Measurements from ENCODE around the gene OR5B21. TPM values are rescaled to one million over a fixed set of nuclear protein-coding genes. Genes with fewer than 3 reads are reported as not detected.
A peak's percentile ranks its signal among the peaks of the same experiment; 100 is the strongest.

OR5B21 gene
- total and polyA plus RNA-seq, 3 experiments from 2014 or later = 0.42 to 0.55 TPM; not detected in 1

- Mint-ChIP-seq H3K4me3 (peak overlapping the region; percentile 9 to 81 (median 69)), H3K27ac (peak overlapping the region; percentile 85 to 97 (median 94)), H3K27me3 (no peaks in the 10 kb centered on the region), H3K4me1 (peaks cover 33 to 63% (median 61%) of the 10 kb centered on the region in 3 donors), H3K9me3 (no peaks in the 10 kb centered on the region), H3K36me3 (peaks cover 4 to 30% (median 9%) of the 10 kb centered on the region in 3 donors)
- Histone ChIP-seq H3K27ac (ENCODE audit: low read depth, low read length) (peak overlapping the region; percentile 69), H3K9me3 (ENCODE audit: low read length) (no peaks in the 10 kb centered on the region), H3K27me3 (ENCODE audit: insufficient read depth, low read length, poor library complexity, severe bottlenecking) (no peaks in the 10 kb centered on the region), H3K36me3 (ENCODE audit: insufficient read depth, low read length) (peaks cover 20% of the 10 kb centered on the region), H3K4me1 (ENCODE audit: insufficient read depth, low read length) (peaks cover 52% of the 10 kb centered on the region), H3K4me3 (ENCODE audit: low read length) (peak overlapping the region; percentile 41)
- ChIA-PET CTCF (interaction anchor here (0.8 to 3.6 kb wide), 13 partner anchors 8 to 812 kb away, joined by 3 to 18 read pairs (median 4); partner anchors contain the start of genes LPXN, MED19 and SELENOH), POLR2A (interaction anchor here (1.8 kb wide), 1 partner anchor 783 kb away, joined by 4 read pairs; the partner anchor contains the start of gene SELENOH)
- DNase-seq = peak; percentile 10 to 73 (median 53)
Observed at GRCh38 chr11:58524232-58525036, 16.5 kb upstream of the OR5B21 start.

- H3K27ac ChIP-seq (ENCODE audit: low read depth, low read length) = no peak overlapping the region
- ChIA-PET POLR2A (no interaction called here), CTCF (interaction anchor here (0.8 to 3.8 kb wide), 3 partner anchors 11 to 1020 kb away, joined by 3 to 12 read pairs (median 3); no protein-coding TSS in a partner anchor)
- Mint-ChIP-seq H3K36me3 (peaks cover under 1 to 4% (median under 1%) of the 10 kb centered on the region in 3 donors), H3K9me3 (no peaks in the 10 kb centered on the region), H3K4me1 (no peaks in the 10 kb centered on the region), H3K4me3 (no peak overlapping the region), H3K27me3 (no peaks in the 10 kb centered on the region), H3K27ac (peak overlapping the region in 1 of 8 donors; percentile 17)
- H3K36me3 ChIP-seq (ENCODE audit: insufficient read depth, low read length) = no peaks in the 10 kb centered on the region
- no peak overlapping the region for H3K4me3 ChIP-seq (ENCODE audit: low read length)
- H3K9me3 ChIP-seq (ENCODE audit: low read length) = no peaks in the 10 kb centered on the region
- no peaks in the 10 kb centered on the region for H3K4me1 ChIP-seq (ENCODE audit: insufficient read depth, low read length)
- H3K27me3 ChIP-seq (ENCODE audit: insufficient read depth, low read length, poor library complexity, severe bottlenecking) = no peaks in the 10 kb centered on the region
- peak in 1 of 5 donors; percentile 36 for DNase-seq
Observed at GRCh38 chr11:58513747-58514367, 6.0 kb upstream of the OR5B21 start.

GRCh38 chr11:58511636-58512035 is 3.7 kb upstream of the OR5B21 start:
- H3K27me3 Mint-ChIP-seq = no peaks in the 10 kb centered on the region
- no peaks in the 10 kb centered on the region for H3K9me3 ChIP-seq (ENCODE audit: low read length)

GRCh38 chr11:58509748-58510147 is 1.8 kb upstream of the OR5B21 start:
- Mint-ChIP-seq H3K4me3 (no peak overlapping the region), H3K36me3 (peaks cover 13 to 17% (median 14%) of the 10 kb centered on the region in 3 donors), H3K27me3 (no peaks in the 10 kb centered on the region), H3K27ac (no peak overlapping the region), H3K4me1 (no peaks in the 10 kb centered on the region), H3K9me3 (no peaks in the 10 kb centered on the region)
- no peaks in the 10 kb centered on the region for H3K36me3 ChIP-seq (ENCODE audit: insufficient read depth, low read length)
- no peak overlapping the region for H3K27ac ChIP-seq (ENCODE audit: low read depth, low read length)
- H3K9me3 ChIP-seq (ENCODE audit: low read length) = no peaks in the 10 kb centered on the region
- CTCF ChIA-PET = no interaction called here
- no peak for DNase-seq
- H3K4me3 ChIP-seq (ENCODE audit: low read length) = no peak overlapping the region
- POLR2A ChIA-PET = no interaction called here
- H3K27me3 ChIP-seq (ENCODE audit: insufficient read depth, low read length, poor library complexity, severe bottlenecking) = no peaks in the 10 kb centered on the region
- H3K4me1 ChIP-seq (ENCODE audit: insufficient read depth, low read length) = no peaks in the 10 kb centered on the region

More at GRCh38 chr11:58511636-58512035, 3.7 kb upstream of the OR5B21 start:
- H3K4me1 ChIP-seq (ENCODE audit: insufficient read depth, low read length) = no peaks in the 10 kb centered on the region
- no peak overlapping the region for H3K4me3 ChIP-seq (ENCODE audit: low read length)
- no peaks in the 10 kb centered on the region for H3K4me1 Mint-ChIP-seq
- no peaks in the 10 kb centered on the region for H3K27me3 ChIP-seq (ENCODE audit: insufficient read depth, low read length, poor library complexity, severe bottlenecking)
- H3K36me3 Mint-ChIP-seq = peaks cover 11 to 17% (median 11%) of the 10 kb centered on the region in 3 donors
- H3K36me3 ChIP-seq (ENCODE audit: insufficient read depth, low read length) = no peaks in the 10 kb centered on the region
- ChIA-PET CTCF (interaction anchor here (3.8 kb wide), 1 partner anchor 13 kb away, joined by 12 read pairs; no protein-coding TSS in a partner anchor), POLR2A (interaction anchor here (0.7 kb wide), 1 partner anchor 43 kb away, joined by 3 read pairs; no protein-coding TSS in a partner anchor)
- no peak overlapping the region for H3K27ac ChIP-seq (ENCODE audit: low read depth, low read length)
- H3K9me3 Mint-ChIP-seq = no peaks in the 10 kb centered on the region
- H3K27ac Mint-ChIP-seq = no peak overlapping the region
- no peak for DNase-seq
- H3K4me3 Mint-ChIP-seq = no peak overlapping the region

DNA sequence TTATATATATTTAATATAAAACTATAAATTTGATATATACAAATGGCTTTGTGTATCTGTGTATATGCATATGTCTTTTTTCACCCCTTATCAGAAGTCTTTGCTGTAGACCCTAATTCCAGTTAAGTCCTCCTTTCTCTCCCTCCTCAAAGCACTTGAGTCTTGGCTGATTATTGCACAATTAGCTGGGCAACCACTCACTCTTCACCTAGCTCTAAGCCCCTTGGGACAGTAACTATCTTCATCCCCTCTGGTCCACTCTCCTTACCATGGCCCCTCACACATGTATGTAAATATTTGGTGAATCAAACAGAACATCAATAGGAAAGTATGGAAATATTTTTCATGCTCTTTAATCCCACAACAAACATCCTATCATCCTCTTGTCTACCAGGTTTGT is 909 bp upstream of the OR5B21 start:
- CTCF ChIA-PET = no interaction called here
- H3K4me1 Mint-ChIP-seq = no peaks in the 10 kb centered on the region

GRCh38 chr11:58507355-58507754 is 550 bp downstream of the OR5B21 start:
- CTCF ChIA-PET = no interaction called here
- no peak for DNase-seq
- H3K9me3 Mint-ChIP-seq = no peaks in the 10 kb centered on the region
- H3K4me3 ChIP-seq (ENCODE audit: low read length) = no peak overlapping the region
- no peaks in the 10 kb centered on the region for H3K4me1 ChIP-seq (ENCODE audit: insufficient read depth, low read length)
- H3K27ac Mint-ChIP-seq = peak overlapping the region in 1 of 8 donors; percentile 3
- no peaks in the 10 kb centered on the region for H3K27me3 Mint-ChIP-seq
- H3K4me1 Mint-ChIP-seq = no peaks in the 10 kb centered on the region
- no peaks in the 10 kb centered on the region for H3K27me3 ChIP-seq (ENCODE audit: insufficient read depth, low read length, poor library complexity, severe bottlenecking)
- no peak overlapping the region for H3K27ac ChIP-seq (ENCODE audit: low read depth, low read length)
- no peaks in the 10 kb centered on the region for H3K9me3 ChIP-seq (ENCODE audit: low read length)
- peaks cover 17 to 23% (median 18%) of the 10 kb centered on the region in 3 donors for H3K36me3 Mint-ChIP-seq
- POLR2A ChIA-PET = no interaction called here
- no peak overlapping the region for H3K4me3 Mint-ChIP-seq
- no peaks in the 10 kb centered on the region for H3K36me3 ChIP-seq (ENCODE audit: insufficient read depth, low read length)

More for the DNA sequence above, 909 bp upstream of the OR5B21 start:
- Histone ChIP-seq H3K27ac (ENCODE audit: low read depth, low read length) (no peak overlapping the region), H3K27me3 (ENCODE audit: insufficient read depth, low read length, poor library complexity, severe bottlenecking) (no peaks in the 10 kb centered on the region), H3K4me1 (ENCODE audit: insufficient read depth, low read length) (no peaks in the 10 kb centered on the region), H3K4me3 (ENCODE audit: low read length) (no peak overlapping the region), H3K9me3 (ENCODE audit: low read length) (no peaks in the 10 kb centered on the region), H3K36me3 (ENCODE audit: insufficient read depth, low read length) (no peaks in the 10 kb centered on the region)
- no peak overlapping the region for H3K4me3 Mint-ChIP-seq
- H3K9me3 Mint-ChIP-seq = no peaks in the 10 kb centered on the region
- POLR2A ChIA-PET = no interaction called here
- no peak for DNase-seq
- H3K27me3 Mint-ChIP-seq = no peaks in the 10 kb centered on the region
- H3K36me3 Mint-ChIP-seq = peaks cover 16 to 18% (median 17%) of the 10 kb centered on the region in 3 donors
- H3K27ac Mint-ChIP-seq = no peak overlapping the region

- H3K9me3 ChIP-seq (ENCODE audit: low read length) = no peaks in the 10 kb centered on the region
- H3K4me3 ChIP-seq (ENCODE audit: low read length) = no peak overlapping the region
- H3K9me3 Mint-ChIP-seq = no peaks in the 10 kb centered on the region
- peaks cover 17 to 23% (median 18%) of the 10 kb centered on the region in 3 donors for H3K36me3 Mint-ChIP-seq
- H3K27me3 ChIP-seq (ENCODE audit: insufficient read depth, low read length, poor library complexity, severe bottlenecking) = no peaks in the 10 kb centered on the region
- no peak overlapping the region for H3K27ac Mint-ChIP-seq
- H3K4me1 Mint-ChIP-seq = no peaks in the 10 kb centered on the region
- ChIA-PET POLR2A (no interaction called here), CTCF (no interaction called here)
- H3K27me3 Mint-ChIP-seq = no peaks in the 10 kb centered on the region
- no peak overlapping the region for H3K4me3 Mint-ChIP-seq
- no peak overlapping the region for H3K27ac ChIP-seq (ENCODE audit: low read depth, low read length)
- no peaks in the 10 kb centered on the region for H3K4me1 ChIP-seq (ENCODE audit: insufficient read depth, low read length)
- H3K36me3 ChIP-seq (ENCODE audit: insufficient read depth, low read length) = no peaks in the 10 kb centered on the region
- no peak for DNase-seq
Observed at GRCh38 chr11:58506935-58507334, 970 bp downstream of the OR5B21 start.

DNA sequence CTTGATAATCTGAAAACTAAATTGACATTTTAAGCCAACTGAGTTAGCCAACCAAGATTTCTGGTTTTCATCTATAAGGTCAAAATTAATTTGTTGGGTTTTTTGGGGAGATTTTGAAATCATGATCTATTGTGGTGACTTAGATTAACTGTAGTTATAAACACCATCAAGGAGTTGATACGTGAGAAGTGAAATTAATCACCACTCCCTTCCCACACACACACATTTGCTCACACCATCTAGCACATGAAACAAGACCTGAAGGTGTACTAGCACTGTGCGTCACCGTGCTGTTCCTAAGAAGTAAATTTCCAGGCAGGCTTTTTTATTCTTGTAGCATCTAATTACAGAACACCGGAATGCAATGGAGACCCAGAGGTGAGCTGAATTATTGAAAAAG is 2.1 kb downstream of the OR5B21 start:
- CTCF ChIA-PET = no interaction called here
- no peak overlapping the region for H3K4me3 Mint-ChIP-seq
- peak overlapping the region in 1 of 8 donors; percentile 33 for H3K27ac Mint-ChIP-seq

More for the DNA sequence above, 2.1 kb downstream of the OR5B21 start:
- Mint-ChIP-seq H3K4me1 (no peaks in the 10 kb centered on the region), H3K27me3 (no peaks in the 10 kb centered on the region), H3K36me3 (peaks cover 17 to 24% (median 18%) of the 10 kb centered on the region in 3 donors), H3K9me3 (no peaks in the 10 kb centered on the region)
- Histone ChIP-seq H3K36me3 (ENCODE audit: insufficient read depth, low read length) (no peaks in the 10 kb centered on the region), H3K27ac (ENCODE audit: low read depth, low read length) (no peak overlapping the region), H3K4me3 (ENCODE audit: low read length) (no peak overlapping the region), H3K9me3 (ENCODE audit: low read length) (no peaks in the 10 kb centered on the region), H3K27me3 (ENCODE audit: insufficient read depth, low read length, poor library complexity, severe bottlenecking) (no peaks in the 10 kb centered on the region), H3K4me1 (ENCODE audit: insufficient read depth, low read length) (no peaks in the 10 kb centered on the region)
- POLR2A ChIA-PET = interaction anchor here (0.5 kb wide), 1 partner anchor 706 kb away, joined by 4 read pairs; no protein-coding TSS in a partner anchor
- no peak for DNase-seq

All from CD8-positive, alpha-beta memory T cell (primary cell).